Heart left ventricle (tissue), 16 donors: ENCODE data around the gene COL8A2. TPM values are rescaled to one million over a fixed set of nuclear protein-coding genes. Genes with fewer than 3 reads are reported as not detected.

Source experiments
- ATAC-seq, 4 donors: fragments of 200-7000 bp; cut with Tn5 transposase; one replicate each; pipeline ENCODE4 v1.9.1; 2020 to 2022; ENCODE audit warnings: moderate library complexity in 4 of 4, mild to moderate bottlenecking in 3 of 4, moderate number of reproducible peaks in 1 of 4
- DNase-seq, 5 donors: peaks; one replicate each; pipeline ENCODE4 v3.0.0-alpha.2; 2020
- H3K27ac ChIP-seq, 12 donors: fragments of 200-600 bp; sonication (generic) in 4 of 12; one replicate each; pipeline versions ENCODE4 v1.5.0 to v1.8.0; 2016 to 2022; ENCODE audit warnings: mild to moderate bottlenecking in 2 of 12
- H3K27me3 ChIP-seq, 9 donors: fragments of 200-600 bp; sonication (generic) in 2 of 9; one replicate each; pipeline versions ENCODE4 v1.5.1 to v1.8.0; 2016 to 2022; ENCODE audit warnings: mild to moderate bottlenecking in 3 of 9
- H3K36me3 ChIP-seq, 9 donors: fragments of 200-600 bp; sonication (generic) in 2 of 9; one replicate each; pipeline versions ENCODE4 v1.5.0 to v1.8.0; 2018 to 2022; ENCODE audit warnings: mild to moderate bottlenecking in 2 of 9
- H3K4me1 ChIP-seq, 12 donors: fragments of 200-600 bp; sonication (generic) in 4 of 12; one replicate each; pipeline versions ENCODE4 v1.5.0 to v1.8.0; 2016 to 2022; ENCODE audit warnings: mild to moderate bottlenecking in 3 of 12
- H3K4me3 ChIP-seq, 12 donors: fragments of 200-600 bp; sonication (generic) in 4 of 12; one replicate each; pipeline versions ENCODE4 v1.5.0 to v1.8.0; 2017 to 2022; ENCODE audit warnings: mild to moderate bottlenecking in 9 of 12, moderate library complexity in 4 of 12
- H3K9me3 ChIP-seq, 12 donors: fragments of 200-600 bp; sonication (generic) in 4 of 12; one replicate each; pipeline versions ENCODE4 v1.5.0 to v1.8.0; 2016 to 2022; ENCODE audit warnings: mild to moderate bottlenecking in 1 of 12
- CTCF ChIP-seq, 12 donors: fragments of 200-600 bp; sonication (generic) in 4 of 12; IDR thresholded peaks; one replicate each; pipeline versions ENCODE4 v1.5.0 to v1.8.0; 2018 to 2022; ENCODE audit warnings: antibody characterized with exemption in 12 of 12, mild to moderate bottlenecking in 5 of 12
- POLR2A ChIP-seq, 2 donors: fragments of 450-650 bp; IDR thresholded peaks; one replicate each; pipeline ENCODE4 v1.6.1; 2017; ENCODE audit warnings: antibody characterized with exemption in 2 of 2, mild to moderate bottlenecking in 2 of 2, moderate library complexity in 2 of 2
- WGBS, 4 donors: extraction: QIAGEN DNeasy Blood & Tissue Kit in 2 of 4; methylation state at CpG; one replicate each; pipeline versions ENCODE4 v1.1.5 to v1.1.7; 2013 to 2018; 5-methylcytosine and 5-hydroxymethylcytosine counted together
- intact Hi-C, 10 donors: fragments of 100-400 bp; cut with DNase I; formaldehyde crosslinking; loops; one replicate each; pipeline versions ENCODE4 v1.11.1 to v1.14.2; 2022
- polyA plus RNA-seq, 2 donors: library from polyadenylated mRNA; stranded (reverse); fragments of 200-250 nt; gene quantifications; one replicate each; pipeline ENCODE4 v1.2.3, GENCODE V29; 2013
- total RNA-seq, 9 donors: library from RNA; depleted of rRNA in 2 of 9; stranded (reverse); fragments of >200 nt in 2 of 9; fragmentation: NEBNext Ultra II Directional in 3 of 9; extraction: Animal tissue kit (Norgen Biotek cat#: 25700) in 3 of 9; gene quantifications; one replicate each; pipeline versions ENCODE4 v1.1.0 to v1.2.4, GENCODE V29; 2016 to 2023
- donor health status: ischemic (EF 13 %, LVEDD 7.1; RV severe dilation, severe dysfunction).
- donor health status: healthy with polysubstance abuse.
- donor health status: DM: no; HTN: yes; CAD: no.
- donor health status: DM: no; HTN: no; CAD: no.
- donor health status: ischemic (EF 25% LVEDD 6.9; RV normal size, moderate dysfunction).
- donor health status: ischemic (EF 25% LVEDD 5.7; RV mildly dilated, moderate dysfunction).
- donor health status: healthy.
- donor health status: DM: yes; HTN: yes; CAD: no.
- donor health status: ischemic (EF 35%, LVEDD 5.7; RV mildly dilated, moderate dysfunction).
- donor health status: nonischemic (EF 11% LVEDD 7.7; RV severe dilation, severe dysfunction).
- donor health status: DM: yes; HTN: yes; CAD: no.
- donor health status: PGD.
- donor health status: ischemic (EF 29% LVEDD 5.4; RV normal size, mild dysfunction).
- donor health status: nonischemic (EF 23%, LVEDD 6.1; RV moderate dilation, normal function).

Gene COL8A2
- total and polyA plus RNA-seq, 11 donors: 0.33 to 2.6 (median 0.60) TPM

GRCh38 chr1:36088577-36089392 lies 36.2 kb downstream of the COL8A2 start, which contains the start of gene ADPRS:
Gene ADPRS (plus strand): TSS chr1:36088892. CDS start chr1:36088905, 13 bp downstream.
- ATAC-seq (peak; percentile 73 to 93 (median 92)), DNase-seq (peak; percentile 90 to 94 (median 92))
- WGBS, 4 donors: 0 to 1% (median 1%) methylated on average over 6 to 84 of the region's 84 CpGs
- Histone ChIP-seq H3K4me1 (peaks cover 0 to 50% (median 27%) of the 10 kb centered on the region in 12 donors), H3K4me3 (peak within 1 kb of the TSS; percentile 59 to 100 (median 94)), H3K36me3 (peaks cover 4 to 32% (median 29%) of the 10 kb centered on the region in 9 donors), H3K9me3 (no peaks in the 10 kb centered on the region), H3K27ac (peak within 1 kb of the TSS; percentile 78 to 95 (median 90)), H3K27me3 (peaks cover 0 to 23% (median 5%) of the 10 kb centered on the region in 9 donors)
- peak; percentile 97 to 100 (median 98) for TF ChIP-seq CTCF (IDR thresholded peaks at IDR 0.05)
- peak in 1 of 2 donors; percentile 91 for TF ChIP-seq POLR2A (IDR thresholded peaks at IDR 0.05)
- intact Hi-C loops: loop anchor here in 3 of 10 donors (5.0 to 10.0 kb wide), 3 partner anchors 204 to 234 kb away; partner anchors contain the start of gene AGO1 (in 1 of the 3)

GRCh38 chr1:36088265-36088576 lies 36.8 kb downstream of the COL8A2 start:
- peak overlapping the region in 11 of 12 donors; percentile 81 to 95 (median 92) for H3K27ac ChIP-seq
- peaks cover 4 to 27% (median 23%) of the 10 kb centered on the region in 9 donors for H3K36me3 ChIP-seq
- DNase-seq (no peak), ATAC-seq (peak in 1 of 4 donors; percentile 12)
- H3K4me1 ChIP-seq: peaks cover 0 to 47% (median 23%) of the 10 kb centered on the region in 12 donors
- TF ChIP-seq POLR2A (IDR thresholded peaks at IDR 0.05) (no peak), CTCF (IDR thresholded peaks at IDR 0.05) (no peak)
- intact Hi-C loops: loop anchor here in 3 of 10 donors (5.0 to 10.0 kb wide), 3 partner anchors 203 to 233 kb away; partner anchors contain the start of gene AGO1 (in 1 of the 3)
- H3K4me3 ChIP-seq: peak overlapping the region; percentile 59 to 100 (median 94)
- H3K27me3 ChIP-seq: peaks cover 0 to 26% (median 5%) of the 10 kb centered on the region in 9 donors
- H3K9me3 ChIP-seq: no peaks in the 10 kb centered on the region
- 27 to 45% (median 32%) methylated on average over 4 to 8 of the region's 8 CpGs for WGBS, 4 donors

GRCh38 chr1:36087233-36088123 lies 37.5 kb downstream of the COL8A2 start:
- Histone ChIP-seq H3K9me3 (no peaks in the 10 kb centered on the region), H3K27ac (peak overlapping the region in 1 of 12 donors; percentile 93), H3K27me3 (peaks cover 0 to 26% (median 5%) of the 10 kb centered on the region in 9 donors), H3K4me3 (no peak overlapping the region), H3K36me3 (peaks cover 1 to 19% (median 16%) of the 10 kb centered on the region in 9 donors), H3K4me1 (peaks cover 0 to 40% (median 20%) of the 10 kb centered on the region in 12 donors)
- intact Hi-C loops: loop anchor here in 3 of 10 donors (5.0 to 10.0 kb wide), 3 partner anchors 203 to 233 kb away; partner anchors contain the start of gene AGO1 (in 1 of the 3)
- DNase-seq (no peak), ATAC-seq (no peak)
- 87 to 90% (median 89%) methylated on average over 24 to 31 of the region's 31 CpGs for WGBS, 4 donors
- no peak for TF ChIP-seq CTCF (IDR thresholded peaks at IDR 0.05)
